GM18870 (cell line): Measurements from ENCODE around the gene VSX2.
A peak's percentile ranks its signal among the peaks of the same experiment; 100 is the strongest.

Source experiments
- ATAC-seq: cut with Tn5 transposase; IDR thresholded peaks from one replicate; pipeline ENCODE4 v1.9.1; 2021; ENCODE audit warnings: moderate library complexity; ENCODE audit not compliant: unreplicated experiment

VSX2 gene

GRCh38 chr14:74297986-74298385 is 58.7 kb downstream of the VSX2 start:
- ATAC-seq = no peak

DNA sequence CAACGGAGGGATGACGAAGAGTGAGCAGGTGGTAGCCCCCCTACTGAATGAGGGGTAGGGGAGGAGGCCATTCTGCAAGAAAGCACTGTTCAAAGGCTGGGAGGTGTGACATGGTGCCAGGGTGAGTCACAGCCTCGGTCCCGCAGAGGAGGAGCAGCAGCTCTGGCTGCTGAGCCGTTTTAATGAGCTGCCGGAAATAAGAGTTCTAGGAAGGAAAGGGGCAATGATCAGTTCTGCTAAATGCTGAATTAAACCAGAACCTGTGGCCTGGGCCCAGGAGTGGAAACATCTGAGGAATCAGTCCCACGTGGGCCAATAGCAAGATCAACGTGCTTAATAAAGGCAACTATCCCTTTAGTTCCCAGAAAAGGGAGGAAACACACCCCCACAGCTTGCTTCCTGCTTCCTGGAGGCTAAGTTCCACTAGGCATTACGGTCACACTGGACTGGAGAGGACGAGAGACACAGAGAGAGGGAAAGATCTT is 59.9 kb downstream of the VSX2 start:
- ATAC-seq = no peak

DNA sequence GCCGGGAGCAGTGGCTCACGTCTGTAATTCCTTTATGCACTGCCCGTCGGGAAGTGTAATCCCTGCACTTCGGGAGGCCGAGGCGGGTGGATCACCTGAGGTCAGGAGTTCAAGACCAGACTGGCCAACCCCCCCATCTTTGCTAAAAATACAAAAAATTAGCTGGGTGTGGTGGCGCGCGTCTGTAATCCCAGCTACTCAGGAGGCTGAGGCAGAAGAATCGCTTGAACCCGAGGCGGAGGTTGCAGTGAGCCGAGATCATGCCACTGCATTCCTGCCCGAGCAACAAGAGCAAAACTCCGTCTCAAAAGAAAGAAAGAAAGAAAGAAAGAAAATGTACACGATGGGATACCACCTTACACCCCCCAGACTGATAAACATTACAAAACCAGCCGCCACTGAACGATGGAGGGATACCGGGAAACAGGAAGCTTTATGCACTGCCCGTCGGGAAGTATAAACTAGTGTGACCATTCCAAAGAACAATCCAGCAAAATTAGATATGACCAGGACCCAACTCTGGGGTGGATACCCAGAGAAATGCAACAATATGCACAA is 62.4 kb downstream of the VSX2 start:
- no peak for ATAC-seq

GRCh38 chr14:74302152-74302628 is 62.9 kb downstream of the VSX2 start:
- ATAC-seq = no peak

DNA sequence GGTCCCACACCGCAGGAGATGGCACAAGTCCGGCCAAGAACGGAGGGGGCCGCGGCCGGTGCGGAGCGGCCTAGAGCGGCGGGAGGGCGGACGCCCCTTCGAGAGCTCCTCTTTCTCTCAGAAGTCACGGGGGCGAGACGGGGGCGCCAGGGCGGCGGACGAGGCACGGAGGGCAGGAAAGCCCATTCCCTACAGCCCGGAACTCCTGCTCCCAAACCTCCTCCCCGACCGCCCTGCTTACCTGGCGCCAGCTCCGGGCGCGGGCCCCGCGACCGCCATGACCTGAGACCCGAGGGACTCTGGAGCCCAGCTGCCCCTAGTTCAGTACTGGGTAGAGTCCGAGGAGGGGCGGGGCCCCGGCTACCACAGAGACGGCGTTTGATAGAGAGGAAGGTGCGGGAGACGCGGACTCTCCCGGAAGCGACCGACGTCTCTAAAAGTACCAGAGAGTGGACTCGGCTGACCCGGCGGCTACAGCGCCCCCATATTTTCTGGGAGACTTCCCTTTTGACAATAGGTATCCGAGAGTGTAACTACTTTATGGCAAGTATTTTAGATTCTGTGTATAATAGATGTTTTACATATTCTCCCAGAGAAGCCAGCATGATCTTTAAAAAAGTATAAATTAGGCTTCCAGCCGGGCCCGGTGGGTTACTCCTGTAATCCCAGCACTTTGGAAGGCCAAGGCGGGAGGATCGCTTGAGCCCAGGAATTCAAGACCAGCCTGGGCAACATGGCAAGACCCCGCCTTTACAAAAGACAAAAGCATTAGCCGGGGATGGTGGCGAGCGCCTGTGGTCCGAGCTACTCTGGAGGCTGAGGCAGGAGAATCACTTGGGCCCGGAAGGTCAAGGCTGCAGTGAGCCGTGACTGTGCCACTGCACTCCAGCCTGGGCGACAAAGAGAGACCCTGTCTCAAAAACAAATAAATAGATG is 63.7 kb downstream of the VSX2 start, which contains the start of gene ABCD4:
Gene ABCD4, minus strand, starts transcription at position 301 of the 936 bp plus-strand sequence. Its CDS starts 22 bp downstream, at position 279.
- ATAC-seq = peak; percentile 95

DNA sequence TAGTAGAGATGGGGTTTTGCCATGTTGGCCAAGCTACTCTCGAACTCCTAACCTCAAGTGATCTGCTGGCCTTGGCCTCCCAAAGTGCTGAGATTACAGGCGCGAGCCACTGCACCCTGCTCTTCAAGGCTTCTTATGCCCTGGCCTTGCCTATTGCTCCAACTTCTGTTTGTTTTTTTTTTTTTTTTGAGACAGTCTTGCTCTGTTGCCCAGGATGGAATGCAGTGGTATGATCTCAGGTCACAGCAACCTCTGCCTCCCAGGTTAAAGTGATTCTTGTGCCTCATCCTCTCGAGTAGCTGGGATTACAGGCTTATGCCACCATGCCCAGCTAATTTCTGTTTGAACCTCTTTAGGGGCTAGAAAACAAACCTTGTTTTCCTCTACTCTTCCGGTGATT is 69.4 kb downstream of the VSX2 start:
- ATAC-seq = no peak

DNA sequence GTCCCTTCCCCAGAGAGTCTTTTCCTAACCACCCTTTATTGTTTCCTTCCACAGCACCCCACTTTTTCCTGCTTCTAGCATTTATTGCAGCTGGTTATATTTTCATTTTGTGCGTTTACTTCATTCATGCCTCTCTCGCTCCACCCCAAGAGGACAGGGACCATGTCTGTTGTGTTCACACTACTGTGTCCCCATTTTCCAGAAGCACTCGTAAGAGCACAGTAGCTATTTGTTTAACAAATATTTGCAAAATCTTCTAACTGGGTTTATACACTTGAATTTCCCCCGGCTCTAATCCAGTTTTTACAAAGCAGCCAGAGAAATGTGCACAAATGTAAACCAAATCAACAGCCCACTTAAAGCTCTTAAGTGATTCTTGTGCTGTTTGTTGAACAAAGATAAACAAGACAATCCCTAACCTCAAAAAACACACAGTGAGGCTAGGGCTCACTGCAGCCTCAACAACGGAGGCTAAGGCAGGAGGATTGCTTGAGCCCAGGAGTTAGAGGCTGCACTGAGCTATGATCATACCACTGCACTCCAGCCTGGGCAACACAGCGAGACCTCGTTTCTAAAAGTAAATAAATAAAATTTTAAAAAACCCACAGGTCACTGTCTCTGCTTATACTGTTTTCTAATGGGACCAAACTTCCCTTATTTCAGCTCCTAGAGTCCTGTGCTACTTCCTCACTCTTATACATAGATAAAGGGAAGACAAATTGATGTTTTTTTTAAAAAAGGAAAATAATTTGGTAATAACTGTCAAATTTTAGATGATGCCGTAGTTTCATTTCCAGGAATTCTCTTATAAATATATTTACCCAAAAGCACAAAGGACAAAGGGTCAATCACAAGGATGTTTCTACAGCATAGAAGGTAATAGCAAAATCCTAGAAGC is 70.1 kb downstream of the VSX2 start:
- no peak for ATAC-seq

DNA sequence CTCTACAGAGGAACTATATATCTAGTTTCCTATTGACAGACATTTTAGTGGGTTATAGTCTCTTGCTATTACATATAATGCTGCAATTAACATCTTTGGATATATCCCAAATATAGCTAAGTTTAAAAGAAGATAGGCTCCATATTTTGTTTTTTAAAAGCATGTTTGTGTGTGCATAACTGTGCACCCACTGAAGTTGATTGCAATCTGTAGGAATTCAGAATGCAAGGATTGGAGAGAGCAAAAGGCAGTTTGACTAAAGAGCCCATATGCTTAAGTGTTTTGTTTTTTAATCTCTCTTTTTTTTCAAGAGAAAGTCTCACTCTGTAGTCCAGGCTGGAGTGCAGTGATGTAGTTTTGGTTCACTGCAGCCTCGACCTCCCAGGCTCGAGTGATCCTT is 72.9 kb downstream of the VSX2 start:
- ATAC-seq = no peak
